ENCODE data around the gene APLP2. TPM values are rescaled to one million over a fixed set of nuclear protein-coding genes. Genes with fewer than 3 reads are reported as not detected.

Gene APLP2
- total and polyA plus RNA-seq, 4 donors: 190 to 337 (median 233) TPM

GRCh38 chr11:130101661-130102060 is 32.0 kb downstream of the APLP2 start:
- H3K4me1 ChIP-seq (ENCODE audit: control insufficient read depth in 4 of 4, insufficient read depth in 4 of 4, low read length in 3 of 4): peaks cover 5 to 28% (median 21%) of the 10 kb centered on the region in 4 donors

GRCh38 chr11:130102301-130103249 is 32.9 kb downstream of the APLP2 start:
- H3K27me3 ChIP-seq (ENCODE audit: control insufficient read depth in 4 of 4, insufficient read depth in 4 of 4, low read length in 3 of 4): no peaks in the 10 kb centered on the region
- peaks cover 5 to 28% (median 21%) of the 10 kb centered on the region in 4 donors for H3K4me1 ChIP-seq (ENCODE audit: control insufficient read depth in 4 of 4, insufficient read depth in 4 of 4, low read length in 3 of 4)
- H3K9ac ChIP-seq (ENCODE audit: low read depth in 1 of 2, low read length in 2 of 2): no peak overlapping the region
- no peaks in the 10 kb centered on the region for H3K9me3 ChIP-seq (ENCODE audit: control insufficient read depth in 4 of 4, low read length in 3 of 4)
- TF ChIP-seq REST (IDR thresholded peaks at IDR 0.05) (no peak), EGR1 (IDR thresholded peaks at IDR 0.05; ENCODE audit: low read depth in 2 of 2) (no peak), HNF4A (conservative IDR thresholded peaks at IDR 0.05) (peak in 1 of 2 donors; percentile 34), RXRA (IDR thresholded peaks at IDR 0.05) (peak in 1 of 2 donors; percentile 34), JUND (IDR thresholded peaks at IDR 0.05) (peak in 1 of 2 donors; percentile 38), GABPA (IDR thresholded peaks at IDR 0.05 in 1 of 2, conservative IDR thresholded peaks at IDR 0.05 in 1 of 2) (no peak), HNF4G (IDR thresholded peaks at IDR 0.05) (no peak), ATF3 (IDR thresholded peaks at IDR 0.05) (no peak), RAD21 (IDR thresholded peaks at IDR 0.05) (peak in 1 of 2 donors; percentile 17), SP1 (IDR thresholded peaks at IDR 0.05) (peak; percentile 29), NR2F2 (IDR thresholded peaks at IDR 0.05) (no peak)
- TF ChIP-seq, protein P1, sequence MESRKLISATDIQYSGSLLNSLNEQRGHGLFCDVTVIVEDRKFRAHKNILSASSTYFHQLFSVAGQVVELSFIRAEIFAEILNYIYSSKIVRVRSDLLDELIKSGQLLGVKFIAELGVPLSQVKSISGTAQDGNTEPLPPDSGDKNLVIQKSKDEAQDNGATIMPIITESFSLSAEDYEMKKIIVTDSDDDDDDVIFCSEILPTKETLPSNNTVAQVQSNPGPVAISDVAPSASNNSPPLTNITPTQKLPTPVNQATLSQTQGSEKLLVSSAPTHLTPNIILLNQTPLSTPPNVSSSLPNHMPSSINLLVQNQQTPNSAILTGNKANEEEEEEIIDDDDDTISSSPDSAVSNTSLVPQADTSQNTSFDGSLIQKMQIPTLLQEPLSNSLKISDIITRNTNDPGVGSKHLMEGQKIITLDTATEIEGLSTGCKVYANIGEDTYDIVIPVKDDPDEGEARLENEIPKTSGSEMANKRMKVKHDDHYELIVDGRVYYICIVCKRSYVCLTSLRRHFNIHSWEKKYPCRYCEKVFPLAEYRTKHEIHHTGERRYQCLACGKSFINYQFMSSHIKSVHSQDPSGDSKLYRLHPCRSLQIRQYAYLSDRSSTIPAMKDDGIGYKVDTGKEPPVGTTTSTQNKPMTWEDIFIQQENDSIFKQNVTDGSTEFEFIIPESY (IDR thresholded peaks at IDR 0.05): no peak
- 90% methylated on average over 9 of the region's 9 CpGs for WGBS
- H3K36me3 ChIP-seq (ENCODE audit: control insufficient read depth in 4 of 4, insufficient read depth in 3 of 4, low read depth in 1 of 4, low read length in 3 of 4): no peaks in the 10 kb centered on the region
- DNase-seq (ENCODE audit: low spot score): no peak
- H3K27ac ChIP-seq (ENCODE audit: low read depth in 1 of 2, low read length in 2 of 2): peak overlapping the region in 1 of 2 donors; percentile 9
- no peak overlapping the region for H3K4me3 ChIP-seq (ENCODE audit: low read depth in 1 of 3, low read length in 3 of 3)

More at GRCh38 chr11:130101661-130102060, 32.0 kb downstream of the APLP2 start:
- TF ChIP-seq JUND (IDR thresholded peaks at IDR 0.05) (no peak), ATF3 (IDR thresholded peaks at IDR 0.05) (no peak), SP1 (IDR thresholded peaks at IDR 0.05) (no peak), FOXA1 (IDR thresholded peaks at IDR 0.05) (no peak), RXRA (IDR thresholded peaks at IDR 0.05) (no peak), CTCF (IDR thresholded peaks at IDR 0.05; ENCODE audit: low read depth, low read length, missing input control) (no peak), HNF4A (conservative IDR thresholded peaks at IDR 0.05) (no peak), YY1 (IDR thresholded peaks at IDR 0.05) (no peak), NR2F2 (IDR thresholded peaks at IDR 0.05) (no peak)
- H3K36me3 ChIP-seq (ENCODE audit: control insufficient read depth in 4 of 4, insufficient read depth in 3 of 4, low read depth in 1 of 4, low read length in 3 of 4): no peaks in the 10 kb centered on the region
- 70% methylated on average over 5 of the region's 5 CpGs for WGBS
- no peaks in the 10 kb centered on the region for H3K9me3 ChIP-seq (ENCODE audit: control insufficient read depth in 4 of 4, low read length in 3 of 4)
- no peaks in the 10 kb centered on the region for H3K27me3 ChIP-seq (ENCODE audit: control insufficient read depth in 4 of 4, insufficient read depth in 4 of 4, low read length in 3 of 4)
- H3K4me3 ChIP-seq (ENCODE audit: low read depth in 1 of 3, low read length in 3 of 3): no peak overlapping the region
- H3K9ac ChIP-seq (ENCODE audit: low read depth in 1 of 2, low read length in 2 of 2): no peak overlapping the region
- DNase-seq (ENCODE audit: low spot score): no peak
- H3K27ac ChIP-seq (ENCODE audit: low read depth in 1 of 2, low read length in 2 of 2): no peak overlapping the region
